Liver (tissue), 3 donors: ENCODE measurements around the gene KCNQ1.

Experiments used
- EGR1 ChIP-seq, 2 donors: IDR thresholded peaks; 2 replicates each; pipeline ENCODE4 v1.6.1; 2016 to 2018; ENCODE audit warnings: antibody characterized with exemption in 2 of 2, low read depth in 2 of 2
- GABPA ChIP-seq, 2 donors: IDR thresholded peaks in 1 of 2; conservative IDR thresholded peaks in 1 of 2; 2 replicates each; pipeline ENCODE4 v1.6.1; 2016; ENCODE audit warnings: antibody characterized with exemption in 2 of 2, mild to moderate bottlenecking in 1 of 2, moderate library complexity in 1 of 2
- RAD21 ChIP-seq, 2 donors: IDR thresholded peaks; 2 replicates each; pipeline ENCODE4 v1.6.1; 2016; ENCODE audit warnings: antibody characterized with exemption in 2 of 2, mild to moderate bottlenecking in 2 of 2
- SP1 ChIP-seq: IDR thresholded peaks from 2 replicates; pipeline ENCODE4 v1.6.1; 2018; ENCODE audit warnings: antibody characterized with exemption, mild to moderate bottlenecking
- TF ChIP-seq, protein P1 (sequence below): fragments of 150-350 bp; IDR thresholded peaks from 2 replicates; pipeline ENCODE4 v1.5.1; 2017; ENCODE audit warnings: improper control_type of control experiment, low read depth, low read length; ENCODE audit not compliant: missing input control
- TF ChIP-seq, protein P2 (sequence below): IDR thresholded peaks from 2 replicates; pipeline ENCODE4 v1.6.1; 2016; ENCODE audit warnings: antibody characterized with exemption
- TF ChIP-seq, protein P3 (sequence below): IDR thresholded peaks from 2 replicates; pipeline ENCODE4 v1.6.1; 2016; ENCODE audit warnings: antibody characterized with exemption
- TF ChIP-seq, protein P4 (sequence below): IDR thresholded peaks from 2 replicates; pipeline ENCODE4 v1.6.1; 2016; ENCODE audit warnings: antibody characterized with exemption
- TF ChIP-seq, protein P5 (sequence below): IDR thresholded peaks from 2 replicates; pipeline ENCODE4 v1.6.1; 2016; ENCODE audit warnings: antibody characterized with exemption, mild to moderate bottlenecking
- donor health status: healthy.
- donor health status: healthy.

DNA sequence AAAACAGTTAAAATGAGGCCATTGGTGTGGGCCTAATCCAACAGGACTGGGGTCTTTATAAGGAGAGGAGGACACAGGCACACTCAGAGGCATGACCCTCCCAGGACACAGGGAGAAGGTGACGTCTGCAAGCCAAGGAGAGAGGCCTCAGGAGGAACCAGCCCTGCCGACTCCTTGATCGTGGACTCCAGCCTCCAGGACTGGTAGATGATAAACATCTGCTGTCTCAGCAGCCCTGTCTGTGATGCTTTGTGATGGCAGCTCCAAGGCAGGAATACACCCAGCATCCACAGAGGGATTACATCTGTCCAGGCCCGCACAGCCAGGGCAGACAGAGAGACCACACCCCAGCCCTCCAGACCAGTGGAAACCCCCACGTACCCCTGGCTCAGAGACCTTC lies 422.3 kb downstream of the KCNQ1 start:
- TF ChIP-seq SP1 (no peak), GABPA (IDR thresholded peaks at IDR 0.05 in 1 of 2, conservative IDR thresholded peaks at IDR 0.05 in 1 of 2) (no peak), RAD21 (IDR thresholded peaks at IDR 0.05) (no peak), EGR1 (IDR thresholded peaks at IDR 0.05; ENCODE audit: low read depth in 2 of 2) (no peak)
- TF ChIP-seq, protein P1, sequence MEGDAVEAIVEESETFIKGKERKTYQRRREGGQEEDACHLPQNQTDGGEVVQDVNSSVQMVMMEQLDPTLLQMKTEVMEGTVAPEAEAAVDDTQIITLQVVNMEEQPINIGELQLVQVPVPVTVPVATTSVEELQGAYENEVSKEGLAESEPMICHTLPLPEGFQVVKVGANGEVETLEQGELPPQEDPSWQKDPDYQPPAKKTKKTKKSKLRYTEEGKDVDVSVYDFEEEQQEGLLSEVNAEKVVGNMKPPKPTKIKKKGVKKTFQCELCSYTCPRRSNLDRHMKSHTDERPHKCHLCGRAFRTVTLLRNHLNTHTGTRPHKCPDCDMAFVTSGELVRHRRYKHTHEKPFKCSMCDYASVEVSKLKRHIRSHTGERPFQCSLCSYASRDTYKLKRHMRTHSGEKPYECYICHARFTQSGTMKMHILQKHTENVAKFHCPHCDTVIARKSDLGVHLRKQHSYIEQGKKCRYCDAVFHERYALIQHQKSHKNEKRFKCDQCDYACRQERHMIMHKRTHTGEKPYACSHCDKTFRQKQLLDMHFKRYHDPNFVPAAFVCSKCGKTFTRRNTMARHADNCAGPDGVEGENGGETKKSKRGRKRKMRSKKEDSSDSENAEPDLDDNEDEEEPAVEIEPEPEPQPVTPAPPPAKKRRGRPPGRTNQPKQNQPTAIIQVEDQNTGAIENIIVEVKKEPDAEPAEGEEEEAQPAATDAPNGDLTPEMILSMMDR: no peak
- TF ChIP-seq, protein P2, sequence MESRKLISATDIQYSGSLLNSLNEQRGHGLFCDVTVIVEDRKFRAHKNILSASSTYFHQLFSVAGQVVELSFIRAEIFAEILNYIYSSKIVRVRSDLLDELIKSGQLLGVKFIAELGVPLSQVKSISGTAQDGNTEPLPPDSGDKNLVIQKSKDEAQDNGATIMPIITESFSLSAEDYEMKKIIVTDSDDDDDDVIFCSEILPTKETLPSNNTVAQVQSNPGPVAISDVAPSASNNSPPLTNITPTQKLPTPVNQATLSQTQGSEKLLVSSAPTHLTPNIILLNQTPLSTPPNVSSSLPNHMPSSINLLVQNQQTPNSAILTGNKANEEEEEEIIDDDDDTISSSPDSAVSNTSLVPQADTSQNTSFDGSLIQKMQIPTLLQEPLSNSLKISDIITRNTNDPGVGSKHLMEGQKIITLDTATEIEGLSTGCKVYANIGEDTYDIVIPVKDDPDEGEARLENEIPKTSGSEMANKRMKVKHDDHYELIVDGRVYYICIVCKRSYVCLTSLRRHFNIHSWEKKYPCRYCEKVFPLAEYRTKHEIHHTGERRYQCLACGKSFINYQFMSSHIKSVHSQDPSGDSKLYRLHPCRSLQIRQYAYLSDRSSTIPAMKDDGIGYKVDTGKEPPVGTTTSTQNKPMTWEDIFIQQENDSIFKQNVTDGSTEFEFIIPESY: no peak
- TF ChIP-seq, protein P3, sequence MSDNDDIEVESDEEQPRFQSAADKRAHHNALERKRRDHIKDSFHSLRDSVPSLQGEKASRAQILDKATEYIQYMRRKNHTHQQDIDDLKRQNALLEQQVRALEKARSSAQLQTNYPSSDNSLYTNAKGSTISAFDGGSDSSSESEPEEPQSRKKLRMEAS: no peak
- TF ChIP-seq, protein P4, sequence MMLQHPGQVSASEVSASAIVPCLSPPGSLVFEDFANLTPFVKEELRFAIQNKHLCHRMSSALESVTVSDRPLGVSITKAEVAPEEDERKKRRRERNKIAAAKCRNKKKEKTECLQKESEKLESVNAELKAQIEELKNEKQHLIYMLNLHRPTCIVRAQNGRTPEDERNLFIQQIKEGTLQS: no peak
- TF ChIP-seq, protein P5, sequence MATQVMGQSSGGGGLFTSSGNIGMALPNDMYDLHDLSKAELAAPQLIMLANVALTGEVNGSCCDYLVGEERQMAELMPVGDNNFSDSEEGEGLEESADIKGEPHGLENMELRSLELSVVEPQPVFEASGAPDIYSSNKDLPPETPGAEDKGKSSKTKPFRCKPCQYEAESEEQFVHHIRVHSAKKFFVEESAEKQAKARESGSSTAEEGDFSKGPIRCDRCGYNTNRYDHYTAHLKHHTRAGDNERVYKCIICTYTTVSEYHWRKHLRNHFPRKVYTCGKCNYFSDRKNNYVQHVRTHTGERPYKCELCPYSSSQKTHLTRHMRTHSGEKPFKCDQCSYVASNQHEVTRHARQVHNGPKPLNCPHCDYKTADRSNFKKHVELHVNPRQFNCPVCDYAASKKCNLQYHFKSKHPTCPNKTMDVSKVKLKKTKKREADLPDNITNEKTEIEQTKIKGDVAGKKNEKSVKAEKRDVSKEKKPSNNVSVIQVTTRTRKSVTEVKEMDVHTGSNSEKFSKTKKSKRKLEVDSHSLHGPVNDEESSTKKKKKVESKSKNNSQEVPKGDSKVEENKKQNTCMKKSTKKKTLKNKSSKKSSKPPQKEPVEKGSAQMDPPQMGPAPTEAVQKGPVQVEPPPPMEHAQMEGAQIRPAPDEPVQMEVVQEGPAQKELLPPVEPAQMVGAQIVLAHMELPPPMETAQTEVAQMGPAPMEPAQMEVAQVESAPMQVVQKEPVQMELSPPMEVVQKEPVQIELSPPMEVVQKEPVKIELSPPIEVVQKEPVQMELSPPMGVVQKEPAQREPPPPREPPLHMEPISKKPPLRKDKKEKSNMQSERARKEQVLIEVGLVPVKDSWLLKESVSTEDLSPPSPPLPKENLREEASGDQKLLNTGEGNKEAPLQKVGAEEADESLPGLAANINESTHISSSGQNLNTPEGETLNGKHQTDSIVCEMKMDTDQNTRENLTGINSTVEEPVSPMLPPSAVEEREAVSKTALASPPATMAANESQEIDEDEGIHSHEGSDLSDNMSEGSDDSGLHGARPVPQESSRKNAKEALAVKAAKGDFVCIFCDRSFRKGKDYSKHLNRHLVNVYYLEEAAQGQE: no peak
